GM18507 (cell line): ENCODE results near the gene SYK.

Experiments
- DNase-seq: peaks from one replicate; pipeline ENCODE4 v3.0.0; 2011; ENCODE audit warnings: low read depth; ENCODE audit not compliant: insufficient read length; ENCODE audit errors: extremely low spot score
- FAIRE-seq: peaks from 2 replicates; lab custom pipeline; 2011; peaks lifted over from hg19 to GRCh38; lab: Jason Lieb, UNC

The SYK gene

GRCh38 chr9:90842176-90842777 lies 40.7 kb downstream of the SYK start:
- peak; percentile 57 for FAIRE-seq
- DNase-seq = no peak

DNA sequence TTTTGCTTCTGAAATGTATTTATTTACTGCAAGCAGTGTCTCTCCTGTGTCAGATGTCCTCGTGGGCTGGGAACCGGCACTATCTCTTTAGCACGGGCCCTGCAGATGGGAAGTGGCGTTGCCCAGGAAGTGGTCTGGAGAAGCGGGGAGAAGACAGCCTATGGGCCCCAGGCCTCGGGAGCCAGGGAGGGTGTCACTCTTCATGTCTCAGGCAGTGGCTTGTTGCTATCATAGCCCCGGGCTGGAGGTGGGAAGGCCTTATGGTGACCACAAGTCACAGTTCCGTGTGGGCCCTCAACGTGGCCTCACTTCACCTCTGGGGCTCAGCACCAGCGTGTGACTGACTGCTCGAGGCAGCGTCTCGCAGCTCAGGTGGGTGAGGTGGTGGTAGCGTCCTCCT lies 41.4 kb downstream of the SYK start:
- DNase-seq (no peak), FAIRE-seq (no peak)

DNA sequence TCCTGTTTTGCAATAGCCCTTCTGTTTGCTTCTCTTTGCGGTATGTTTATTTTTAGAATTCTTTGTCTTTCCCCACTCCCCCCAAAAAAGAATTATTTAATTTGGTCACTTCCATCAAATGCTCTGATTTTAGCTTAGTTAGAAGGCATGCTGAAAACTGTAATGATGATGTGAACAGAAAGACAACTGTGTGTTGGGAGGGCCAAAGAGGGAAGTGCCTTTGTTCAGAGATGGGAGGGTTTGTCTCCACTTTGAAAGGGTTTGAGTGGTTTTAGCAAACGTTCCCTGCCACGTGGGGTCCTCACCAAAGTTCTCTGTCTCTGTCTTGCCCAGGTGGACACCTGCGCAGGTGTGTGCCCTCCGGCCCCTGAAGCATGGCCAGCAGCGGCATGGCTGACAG lies 41.9 kb downstream of the SYK start:
- FAIRE-seq = no peak

GRCh38 chr9:90844326-90844725 lies 42.7 kb downstream of the SYK start:
- DNase-seq (no peak), FAIRE-seq (no peak)

More for the DNA sequence above, 41.9 kb downstream of the SYK start:
- DNase-seq = no peak

- no peak for DNase-seq
- no peak for FAIRE-seq
Measured at GRCh38 chr9:90846770-90847419, 45.3 kb downstream of the SYK start.

DNA sequence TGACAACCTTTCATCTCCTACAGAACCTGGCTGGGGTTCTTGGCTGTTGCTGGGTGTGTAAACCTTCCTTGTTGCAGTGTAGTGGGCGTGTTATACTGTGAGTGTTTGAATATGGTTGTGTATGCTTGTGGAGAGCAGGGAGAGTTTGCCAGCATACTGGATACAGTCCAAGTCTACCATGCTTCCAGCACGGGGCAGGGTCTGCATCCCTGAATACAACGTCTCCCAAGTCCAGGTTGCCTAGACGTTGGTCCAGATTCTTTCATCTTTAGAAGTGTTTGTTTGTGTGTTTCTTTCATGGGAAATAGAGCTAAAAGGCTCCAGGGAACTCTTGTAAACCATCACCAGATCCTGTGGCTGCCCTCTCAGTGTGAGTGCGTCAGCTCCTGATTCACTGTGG lies 46.4 kb downstream of the SYK start:
- FAIRE-seq (no peak), DNase-seq (no peak)

DNA sequence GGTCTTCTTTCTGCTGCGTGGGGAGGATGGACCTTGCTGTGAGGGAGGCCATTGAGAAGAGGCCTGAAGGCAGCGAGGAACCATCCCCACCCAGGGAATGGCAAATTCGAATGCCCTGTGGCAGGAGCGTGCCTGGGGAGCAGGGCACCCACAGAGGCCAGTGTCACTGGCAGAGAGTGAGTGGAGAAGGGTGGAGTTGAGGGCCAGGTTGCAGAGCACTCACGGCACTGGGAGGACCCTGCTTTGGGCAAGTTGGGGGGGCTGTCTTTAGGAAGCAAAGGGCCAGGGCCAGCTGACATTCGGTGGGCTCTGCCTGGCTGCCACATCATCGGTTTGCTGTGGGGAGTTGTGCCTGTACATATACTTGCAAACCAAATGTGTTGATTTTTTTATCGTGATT lies 47.2 kb downstream of the SYK start:
- FAIRE-seq = no peak
- no peak for DNase-seq

- no peak for FAIRE-seq
Measured at GRCh38 chr9:90851444-90851843, 49.8 kb downstream of the SYK start.

GRCh38 chr9:90853945-90854344 lies 52.3 kb downstream of the SYK start:
- DNase-seq (no peak), FAIRE-seq (no peak)

More at GRCh38 chr9:90851444-90851843, 49.8 kb downstream of the SYK start:
- no peak for DNase-seq

GRCh38 chr9:90854637-90855175 lies 53.1 kb downstream of the SYK start:
- FAIRE-seq (no peak), DNase-seq (no peak)

- DNase-seq (no peak), FAIRE-seq (no peak)
Measured at GRCh38 chr9:90855208-90855902, 53.7 kb downstream of the SYK start.

DNA sequence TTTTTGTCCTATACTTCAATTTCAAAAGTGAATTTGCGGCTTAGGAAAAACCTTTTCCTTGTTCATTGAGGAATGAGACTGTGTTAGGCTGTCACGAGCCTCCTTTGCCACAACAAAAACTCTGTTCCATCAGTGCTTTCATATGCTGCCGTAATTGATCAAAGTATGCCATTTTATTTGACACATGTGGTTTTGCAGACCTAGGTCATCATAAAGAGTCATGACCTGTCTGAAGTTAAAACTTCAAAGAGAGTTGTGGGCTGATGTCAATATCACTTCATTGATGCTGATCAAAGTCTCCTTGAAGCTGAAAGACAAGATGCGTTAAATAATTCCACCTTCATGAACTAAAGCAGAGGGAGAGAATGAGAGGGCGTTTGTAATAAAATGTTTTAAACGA lies 55.5 kb downstream of the SYK start:
- FAIRE-seq = no peak
- DNase-seq = no peak

GRCh38 chr9:90857855-90858254 lies 56.2 kb downstream of the SYK start:
- DNase-seq = no peak
- no peak for FAIRE-seq

DNA sequence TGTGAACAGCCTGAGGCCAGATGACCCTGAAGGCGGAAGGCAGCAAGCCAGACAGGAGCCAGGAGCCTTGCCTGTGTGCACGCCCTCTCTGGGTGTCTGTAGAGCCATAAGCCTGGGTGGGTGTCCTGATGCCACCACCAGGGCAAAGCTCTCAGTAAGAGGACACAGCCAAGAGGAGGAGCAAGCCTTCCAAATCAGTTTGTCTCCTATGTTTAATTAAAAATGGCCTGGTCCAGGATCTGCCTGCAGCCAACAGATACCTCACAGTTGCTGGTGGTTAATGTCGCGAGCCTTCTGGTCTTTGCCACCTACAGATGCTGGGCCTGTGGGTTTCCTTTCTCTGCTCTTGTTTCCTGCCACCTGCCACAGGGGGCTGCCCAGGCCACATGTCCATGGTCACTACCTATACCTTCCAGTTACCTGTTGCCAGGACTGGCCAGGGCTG lies 56.9 kb downstream of the SYK start:
- DNase-seq (no peak), FAIRE-seq (no peak)

DNA sequence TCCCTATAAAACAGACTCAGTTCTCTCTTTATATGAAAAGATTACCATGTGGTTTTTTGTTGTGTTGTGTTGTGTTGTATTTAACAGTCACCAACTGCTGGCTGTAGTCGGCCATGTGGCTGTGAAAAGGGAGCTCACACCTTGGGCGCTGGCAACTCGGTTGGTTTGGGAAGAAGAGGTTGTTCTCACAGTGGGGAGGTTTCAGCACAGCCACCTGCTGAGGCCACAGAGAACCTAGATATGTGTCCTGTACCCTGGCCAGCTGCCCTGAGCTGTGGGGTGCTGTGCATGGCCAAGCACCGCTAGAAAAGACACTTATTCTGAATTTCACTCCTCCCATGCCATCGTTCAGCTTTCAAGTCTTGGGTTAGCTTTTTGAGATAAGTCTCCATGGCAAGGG lies 58.8 kb downstream of the SYK start:
- DNase-seq = no peak
- FAIRE-seq = no peak

DNA sequence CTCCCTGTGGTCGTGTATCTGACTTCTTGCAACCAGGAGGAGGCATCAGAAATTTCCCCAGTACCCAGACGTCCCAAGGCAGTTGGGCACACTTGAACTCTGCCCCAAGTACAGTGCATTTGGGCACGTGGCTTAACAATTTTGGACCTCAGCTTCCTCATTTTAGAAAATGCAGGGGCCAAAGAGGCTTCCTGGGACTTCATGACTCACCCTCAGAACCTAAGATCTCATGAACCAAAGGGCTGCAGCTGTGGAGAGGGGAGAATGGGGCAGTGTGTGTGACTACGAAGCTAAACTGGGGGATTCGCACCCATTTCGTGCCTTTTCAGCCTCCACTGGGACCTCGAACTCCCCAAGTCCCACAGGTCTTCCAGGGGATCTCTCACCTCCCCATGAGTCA lies 59.2 kb downstream of the SYK start:
- FAIRE-seq = no peak

DNA sequence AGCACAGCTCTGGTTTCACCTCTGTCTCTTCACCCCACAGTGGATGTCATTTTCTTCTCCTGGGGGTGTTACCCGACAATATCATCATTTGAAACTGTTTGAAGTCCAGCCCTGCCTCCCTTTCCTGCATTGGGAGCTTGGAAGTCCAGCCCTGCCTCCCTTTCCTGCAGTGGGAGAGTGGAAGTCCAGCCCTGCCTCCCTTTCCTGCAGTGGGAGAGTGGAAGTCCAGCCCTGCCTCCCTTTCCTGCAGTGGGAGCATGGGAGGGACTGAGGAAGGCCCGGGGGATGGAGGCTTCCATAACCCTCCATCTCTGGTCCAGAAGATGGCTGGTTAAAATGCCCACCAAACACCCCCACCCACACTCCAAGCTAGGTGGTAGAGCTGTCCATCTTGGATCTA lies 59.8 kb downstream of the SYK start:
- FAIRE-seq (no peak), DNase-seq (no peak)

More for the DNA sequence above, 59.2 kb downstream of the SYK start:
- DNase-seq = no peak

DNA sequence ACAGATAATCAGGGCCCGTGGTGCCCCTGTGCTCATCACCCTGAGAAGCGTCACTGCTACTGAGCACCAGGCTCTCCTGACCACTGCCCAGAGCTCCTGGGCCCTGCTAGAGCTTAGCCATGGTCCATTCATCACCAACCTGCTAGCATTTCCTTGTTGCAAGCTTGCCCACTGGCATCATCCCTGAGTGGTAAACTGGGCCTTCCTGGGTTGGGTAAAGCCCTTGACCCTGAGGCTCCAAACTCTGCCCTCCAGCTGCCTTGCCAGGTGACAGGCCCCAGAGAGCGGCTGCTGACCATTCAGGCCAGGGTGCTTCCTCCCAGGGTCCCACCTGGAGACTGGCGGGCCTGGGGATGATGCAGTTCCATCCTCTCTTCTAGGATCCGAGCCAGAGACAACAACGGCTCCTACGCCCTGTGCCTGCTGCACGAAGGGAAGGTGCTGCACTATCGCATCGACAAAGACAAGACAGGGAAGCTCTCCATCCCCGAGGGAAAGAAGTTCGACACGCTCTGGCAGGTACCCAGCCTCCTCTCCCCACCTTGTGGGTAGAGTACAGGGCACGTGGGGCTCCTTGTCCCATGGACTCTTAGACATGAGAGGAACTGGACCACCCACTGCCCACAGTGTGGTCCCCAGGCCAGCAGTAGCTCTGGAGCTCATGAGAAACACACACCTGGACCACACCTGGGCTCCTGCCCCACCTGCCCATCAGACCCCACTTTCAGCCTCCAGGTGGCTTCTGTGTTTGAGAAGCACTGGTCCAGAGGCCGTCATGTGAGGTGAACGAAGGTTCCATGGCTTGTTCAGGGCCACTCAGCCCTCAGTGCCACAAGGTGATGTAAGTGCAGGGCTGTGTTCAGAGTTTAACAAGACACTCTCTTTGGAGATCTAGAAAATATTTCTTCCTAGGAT lies 60.5 kb downstream of the SYK start:
- FAIRE-seq (no peak), DNase-seq (no peak)

- DNase-seq = no peak
- no peak for FAIRE-seq
Measured at GRCh38 chr9:90864779-90865178, 63.2 kb downstream of the SYK start.

DNA sequence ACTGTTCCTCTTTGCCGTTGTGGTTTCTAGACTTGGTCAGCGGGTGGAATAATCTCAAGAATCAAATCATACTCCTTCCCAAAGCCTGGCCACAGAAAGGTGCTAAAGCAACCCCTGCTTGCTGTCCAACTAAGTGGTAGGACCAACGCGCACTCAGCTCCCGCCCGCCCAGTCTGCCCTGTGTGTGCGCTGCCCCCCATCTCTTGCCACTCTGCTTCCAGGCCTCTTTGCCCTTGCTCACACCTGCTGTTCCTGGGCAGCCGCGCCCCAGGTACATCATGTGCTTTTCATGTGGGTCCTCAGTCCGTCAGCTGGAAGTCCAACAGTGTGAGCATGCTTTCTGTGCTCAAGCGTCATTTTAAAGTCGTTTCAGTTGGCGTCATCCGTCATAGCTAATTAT lies 65.5 kb downstream of the SYK start:
- no peak for FAIRE-seq
- DNase-seq = no peak
